ENCODE results near the gene TRIM75. TPM values are rescaled to one million over a fixed set of nuclear protein-coding genes. Genes with fewer than 3 reads are reported as not detected.
A peak's percentile ranks its signal among the peaks of the same experiment; 100 is the strongest.
"Not testable (repeated sequence)": the region's sequence is repeated elsewhere in the genome, so short reads cannot be mapped to it uniquely, and the experiment has no call there.

Gene TRIM75
- polyA plus RNA-seq, 1 experiment, result not detected

DNA sequence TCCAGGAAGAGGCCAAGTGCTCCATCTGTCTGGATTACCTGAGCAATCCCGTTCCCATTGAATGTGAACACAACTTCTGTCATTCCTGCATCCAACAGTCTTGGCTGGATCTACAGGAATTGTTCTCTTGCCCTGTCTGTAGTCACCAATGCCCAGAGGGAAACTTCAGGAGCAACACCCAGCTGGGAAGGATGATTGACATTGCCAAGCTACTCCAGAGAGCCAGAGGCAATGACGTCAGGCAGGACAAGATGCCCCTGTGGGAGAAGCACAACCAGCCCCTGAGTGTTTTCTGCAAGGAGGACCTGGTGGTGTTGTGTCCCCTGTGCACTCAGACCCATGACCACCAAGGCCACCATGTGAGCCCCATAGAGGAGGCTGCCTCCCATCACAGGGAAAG lies 43.2 kb upstream of the TRIM75 start:
- Histone ChIP-seq H3K36me3 (ENCODE audit: control insufficient read depth, insufficient read depth, low read length) (no peaks in the 10 kb centered on the region), H3K27me3 (ENCODE audit: control insufficient read depth, insufficient read depth, low read length) (no peaks in the 10 kb centered on the region; the same call in 1 of the 2 replicates), H3K4me3 (ENCODE audit: low read depth, low read length) (no peak overlapping the region)
- DNase-seq (ENCODE audit: low read depth), result no peak
- POLR2A ChIA-PET, result no interaction called here
- CTCF ChIA-PET, result no interaction called here
- TF ChIP-seq, protein P1, sequence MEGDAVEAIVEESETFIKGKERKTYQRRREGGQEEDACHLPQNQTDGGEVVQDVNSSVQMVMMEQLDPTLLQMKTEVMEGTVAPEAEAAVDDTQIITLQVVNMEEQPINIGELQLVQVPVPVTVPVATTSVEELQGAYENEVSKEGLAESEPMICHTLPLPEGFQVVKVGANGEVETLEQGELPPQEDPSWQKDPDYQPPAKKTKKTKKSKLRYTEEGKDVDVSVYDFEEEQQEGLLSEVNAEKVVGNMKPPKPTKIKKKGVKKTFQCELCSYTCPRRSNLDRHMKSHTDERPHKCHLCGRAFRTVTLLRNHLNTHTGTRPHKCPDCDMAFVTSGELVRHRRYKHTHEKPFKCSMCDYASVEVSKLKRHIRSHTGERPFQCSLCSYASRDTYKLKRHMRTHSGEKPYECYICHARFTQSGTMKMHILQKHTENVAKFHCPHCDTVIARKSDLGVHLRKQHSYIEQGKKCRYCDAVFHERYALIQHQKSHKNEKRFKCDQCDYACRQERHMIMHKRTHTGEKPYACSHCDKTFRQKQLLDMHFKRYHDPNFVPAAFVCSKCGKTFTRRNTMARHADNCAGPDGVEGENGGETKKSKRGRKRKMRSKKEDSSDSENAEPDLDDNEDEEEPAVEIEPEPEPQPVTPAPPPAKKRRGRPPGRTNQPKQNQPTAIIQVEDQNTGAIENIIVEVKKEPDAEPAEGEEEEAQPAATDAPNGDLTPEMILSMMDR (IDR thresholded peaks at IDR 0.05; ENCODE audit: insufficient read depth, low read depth, low read length), result no peak

DNA sequence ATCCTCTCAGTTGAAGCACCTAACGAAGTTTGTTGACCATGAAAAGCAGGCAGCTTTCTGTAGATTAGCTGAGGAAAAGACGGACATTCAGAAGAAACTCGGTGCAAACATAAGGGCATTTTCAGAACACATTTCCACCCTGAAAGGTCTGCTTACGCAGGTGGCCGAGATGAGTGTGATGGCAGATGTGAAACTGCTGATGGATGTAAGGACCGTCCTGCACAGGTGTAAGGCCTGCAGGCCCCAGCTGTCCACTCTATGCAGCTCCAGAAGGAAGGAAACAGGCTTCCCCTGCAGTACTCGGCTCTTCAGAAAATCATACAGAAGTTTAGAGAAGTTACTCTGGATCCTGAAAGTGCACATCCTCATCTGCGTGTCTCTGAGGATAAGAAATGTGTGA lies 42.7 kb upstream of the TRIM75 start:
- CTCF ChIA-PET, result no interaction called here
- TF ChIP-seq, protein P1 (IDR thresholded peaks at IDR 0.05; ENCODE audit: insufficient read depth, low read depth, low read length), result no peak
- POLR2A ChIA-PET, result no interaction called here
- Histone ChIP-seq H3K36me3 (ENCODE audit: control insufficient read depth, insufficient read depth, low read length) (no peaks in the 10 kb centered on the region), H3K27me3 (ENCODE audit: control insufficient read depth, insufficient read depth, low read length) (no peaks in the 10 kb centered on the region; the same call in 1 of the 2 replicates), H3K4me3 (ENCODE audit: low read depth, low read length) (no peak overlapping the region)
- no peak for DNase-seq (ENCODE audit: low read depth)

DNA sequence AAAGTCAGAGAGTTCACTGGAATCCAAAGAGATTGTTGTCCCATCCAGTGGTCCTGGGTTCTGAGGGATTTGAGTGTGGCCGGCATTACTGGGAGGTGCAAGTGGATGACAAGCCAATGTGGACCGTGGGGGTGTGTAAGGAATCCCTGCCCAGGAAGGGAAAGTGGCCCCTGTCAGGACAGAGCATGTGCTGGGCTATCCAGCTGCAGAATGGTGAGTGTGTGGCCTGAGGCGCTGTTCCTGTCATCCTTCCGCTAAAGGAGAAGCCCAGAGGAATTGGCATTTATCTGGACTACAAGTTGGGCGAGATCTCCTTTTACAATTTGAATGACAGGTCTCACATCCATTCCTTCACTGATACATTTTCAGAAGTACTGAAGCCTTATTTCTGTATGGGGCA lies 42.3 kb upstream of the TRIM75 start:
- TF ChIP-seq, protein P1 (IDR thresholded peaks at IDR 0.05; ENCODE audit: insufficient read depth, low read depth, low read length), result no peak
- no peaks in the 10 kb centered on the region; the same call in 1 of the 2 replicates for H3K27me3 ChIP-seq (ENCODE audit: control insufficient read depth, insufficient read depth, low read length)
- POLR2A ChIA-PET, result no interaction called here
- H3K4me3 ChIP-seq (ENCODE audit: low read depth, low read length), result no peak overlapping the region
- H3K36me3 ChIP-seq (ENCODE audit: control insufficient read depth, insufficient read depth, low read length), result no peaks in the 10 kb centered on the region
- CTCF ChIA-PET, result no interaction called here
- DNase-seq (ENCODE audit: low read depth), result no peak

DNA sequence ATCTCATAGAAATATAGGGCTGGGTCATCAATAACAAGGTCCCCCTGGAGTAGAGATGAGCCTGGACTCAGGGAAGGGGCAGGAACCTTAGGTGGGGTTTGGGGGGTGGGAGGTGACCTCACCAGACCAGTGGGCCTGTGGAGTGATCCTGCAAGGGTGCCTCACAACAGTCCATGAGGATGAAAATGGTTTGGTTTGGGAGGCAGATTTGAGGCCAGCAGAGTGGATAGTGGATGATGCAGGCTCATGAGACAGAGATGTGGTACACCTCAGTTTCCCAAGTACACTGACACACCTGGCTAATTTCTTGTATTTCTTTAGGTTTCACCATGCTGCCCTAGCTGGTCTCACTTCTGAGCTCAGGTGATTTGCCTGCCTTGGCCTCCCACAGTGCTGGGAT lies 40.0 kb upstream of the TRIM75 start:
- ChIA-PET POLR2A (no interaction called here), CTCF (no interaction called here)
- no peak for DNase-seq (ENCODE audit: low read depth)
- no peaks in the 10 kb centered on the region; the same call in 1 of the 2 replicates for H3K27me3 ChIP-seq (ENCODE audit: control insufficient read depth, insufficient read depth, low read length)
- TF ChIP-seq, protein P1 (IDR thresholded peaks at IDR 0.05; ENCODE audit: insufficient read depth, low read depth, low read length), result no peak
- H3K4me3 ChIP-seq (ENCODE audit: low read depth, low read length), result no peak overlapping the region
- H3K36me3 ChIP-seq (ENCODE audit: control insufficient read depth, insufficient read depth, low read length), result no peaks in the 10 kb centered on the region

DNA sequence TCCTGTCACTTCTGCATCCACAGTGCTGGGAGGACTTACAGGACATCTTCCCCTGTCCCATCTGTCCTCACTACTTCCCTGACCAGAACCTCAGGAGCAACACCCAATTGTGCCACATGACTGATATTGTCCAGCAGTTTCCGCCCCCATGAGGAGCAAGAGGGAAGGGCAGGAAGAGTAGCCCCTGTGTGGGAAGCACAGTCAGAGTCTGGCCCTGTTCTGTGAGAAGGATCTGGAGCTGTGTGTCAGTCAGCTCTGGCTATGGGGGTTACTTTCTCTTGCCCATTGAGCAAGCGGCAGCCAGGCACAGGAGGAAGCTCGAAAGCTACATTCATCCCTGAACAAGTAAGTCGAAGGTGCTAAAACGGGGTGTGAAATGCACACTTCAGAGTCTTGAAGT lies 36.7 kb upstream of the TRIM75 start:
- ChIA-PET POLR2A (no interaction called here), CTCF (interaction anchor here (0.7 kb wide), 1 partner anchor 9 kb away, joined by 3 read pairs; no protein-coding TSS in a partner anchor)
- Histone ChIP-seq H3K27me3 (ENCODE audit: control insufficient read depth, insufficient read depth, low read length) (no peaks in the 10 kb centered on the region), H3K36me3 (ENCODE audit: control insufficient read depth, insufficient read depth, low read length) (no peaks in the 10 kb centered on the region), H3K4me3 (ENCODE audit: low read depth, low read length) (no peak overlapping the region)
- TF ChIP-seq, protein P1 (IDR thresholded peaks at IDR 0.05; ENCODE audit: insufficient read depth, low read depth, low read length), result peak; percentile 19; the same call in 1 of the 2 replicates
- DNase-seq (ENCODE audit: low read depth), result no peak

DNA sequence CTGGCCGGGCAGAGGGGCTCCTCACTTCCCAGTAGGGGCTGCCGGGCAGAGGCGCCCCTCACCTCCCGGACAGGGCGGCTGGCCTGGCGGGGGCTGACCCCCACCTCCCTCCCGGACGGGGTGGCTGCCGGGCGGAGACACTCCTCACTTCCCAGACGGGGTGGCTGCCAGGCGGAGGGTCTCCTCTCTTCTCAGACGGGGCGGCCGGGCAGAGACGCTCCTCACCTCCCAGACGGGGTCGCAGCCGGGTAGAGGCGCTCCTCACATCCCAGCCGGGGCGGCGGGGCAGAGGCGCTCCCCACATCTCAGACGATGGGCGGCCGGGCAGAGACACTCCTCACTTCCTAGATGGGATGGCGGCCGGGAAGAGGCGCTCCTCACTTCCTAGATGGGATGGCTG lies 33.7 kb upstream of the TRIM75 start:
- H3K27me3 ChIP-seq (ENCODE audit: control insufficient read depth, insufficient read depth, low read length); POLR2A ChIA-PET; CTCF ChIA-PET; DNase-seq (ENCODE audit: low read depth); H3K36me3 ChIP-seq (ENCODE audit: control insufficient read depth, insufficient read depth, low read length); H3K4me3 ChIP-seq (ENCODE audit: low read depth, low read length): not testable (repeated sequence)

DNA sequence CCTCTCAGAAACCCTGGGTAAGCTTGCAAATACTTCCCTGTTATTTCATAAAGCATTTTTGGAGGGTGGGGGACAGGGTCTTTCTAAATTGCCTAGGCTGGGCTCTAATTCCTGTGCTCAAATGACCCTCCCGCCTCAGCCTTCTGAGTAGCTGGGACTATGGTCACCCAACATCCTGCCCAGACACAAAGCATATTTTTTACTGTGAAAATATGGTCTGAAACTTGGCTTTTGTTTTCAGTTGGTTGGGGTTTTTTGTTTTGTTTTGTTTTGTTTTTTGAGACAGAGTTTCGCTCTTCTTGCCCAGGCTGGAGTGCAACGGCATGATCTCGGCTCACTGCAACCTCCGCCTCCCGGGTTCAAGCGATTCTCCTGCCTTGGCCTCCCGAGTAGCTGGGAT lies 27.9 kb upstream of the TRIM75 start:
- H3K4me3 ChIP-seq (ENCODE audit: low read depth, low read length); CTCF ChIA-PET; H3K27me3 ChIP-seq (ENCODE audit: control insufficient read depth, insufficient read depth, low read length); DNase-seq (ENCODE audit: low read depth); POLR2A ChIA-PET; H3K36me3 ChIP-seq (ENCODE audit: control insufficient read depth, insufficient read depth, low read length): not testable (repeated sequence)
